ENCODE measurements around the gene NOTCH3.

NOTCH3 gene

DNA sequence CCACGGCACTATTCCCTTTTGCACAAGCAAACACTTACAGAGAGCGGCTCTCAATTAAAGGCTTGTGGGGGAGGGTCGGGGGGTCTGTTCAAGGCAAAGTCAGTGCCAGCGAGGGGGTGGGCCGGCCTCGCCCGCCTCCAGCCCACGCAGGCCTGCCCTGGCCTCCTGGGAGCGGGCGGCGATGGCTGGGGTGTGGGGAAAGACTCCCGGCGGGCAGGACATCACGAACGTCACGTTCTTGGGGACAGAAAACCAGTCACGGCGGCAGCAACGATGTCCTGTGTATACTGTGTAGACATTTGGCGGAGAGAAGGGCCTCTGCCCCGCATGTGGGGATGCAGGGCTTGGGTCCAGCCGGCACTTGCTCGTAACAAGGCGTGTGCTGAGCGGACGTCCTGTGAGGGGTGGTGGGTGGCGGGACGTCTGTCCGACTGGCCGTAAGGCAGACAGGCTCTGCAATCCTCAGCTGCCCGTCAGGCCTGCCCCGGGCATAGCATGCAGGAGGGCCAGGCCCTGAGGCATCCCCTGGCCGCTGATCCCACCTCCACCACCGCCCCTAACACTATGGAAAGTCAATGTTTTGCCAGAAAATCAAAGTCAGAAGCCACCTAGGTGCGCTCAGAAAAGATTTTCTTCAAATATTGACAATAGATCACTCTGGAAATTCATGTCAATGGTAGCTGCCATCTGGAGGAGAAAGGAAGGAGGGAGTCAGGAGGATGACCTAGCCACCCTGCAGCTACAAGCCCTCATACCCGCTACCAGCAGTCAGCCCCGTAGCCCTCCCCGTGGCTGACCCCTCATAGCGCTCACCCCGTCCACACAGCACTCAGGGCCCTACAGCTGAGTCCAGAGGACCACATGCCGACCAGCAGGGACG lies 37.2 kb upstream of the NOTCH3 start:
- Histone ChIP-seq H3K27me3 (ENCODE audit: insufficient read depth, poor library complexity, severe bottlenecking) (no peaks in the 10 kb centered on the region), H3K9me3 (ENCODE audit: severe bottlenecking) (no peaks in the 10 kb centered on the region), H3K27ac (ENCODE audit: poor library complexity, severe bottlenecking) (no peak overlapping the region), H3K36me3 (ENCODE audit: low read depth) (peaks cover 60% of the 10 kb centered on the region), H3K4me3 (ENCODE audit: severe bottlenecking) (no peak overlapping the region), H3K4me1 (ENCODE audit: insufficient read depth, poor library complexity, severe bottlenecking) (peaks cover 4% of the 10 kb centered on the region)
- DNase-seq (ENCODE audit: low spot score) (peak; percentile 57), ATAC-seq (ENCODE audit: low read depth) (no peak)
- TF ChIP-seq, protein P1, sequence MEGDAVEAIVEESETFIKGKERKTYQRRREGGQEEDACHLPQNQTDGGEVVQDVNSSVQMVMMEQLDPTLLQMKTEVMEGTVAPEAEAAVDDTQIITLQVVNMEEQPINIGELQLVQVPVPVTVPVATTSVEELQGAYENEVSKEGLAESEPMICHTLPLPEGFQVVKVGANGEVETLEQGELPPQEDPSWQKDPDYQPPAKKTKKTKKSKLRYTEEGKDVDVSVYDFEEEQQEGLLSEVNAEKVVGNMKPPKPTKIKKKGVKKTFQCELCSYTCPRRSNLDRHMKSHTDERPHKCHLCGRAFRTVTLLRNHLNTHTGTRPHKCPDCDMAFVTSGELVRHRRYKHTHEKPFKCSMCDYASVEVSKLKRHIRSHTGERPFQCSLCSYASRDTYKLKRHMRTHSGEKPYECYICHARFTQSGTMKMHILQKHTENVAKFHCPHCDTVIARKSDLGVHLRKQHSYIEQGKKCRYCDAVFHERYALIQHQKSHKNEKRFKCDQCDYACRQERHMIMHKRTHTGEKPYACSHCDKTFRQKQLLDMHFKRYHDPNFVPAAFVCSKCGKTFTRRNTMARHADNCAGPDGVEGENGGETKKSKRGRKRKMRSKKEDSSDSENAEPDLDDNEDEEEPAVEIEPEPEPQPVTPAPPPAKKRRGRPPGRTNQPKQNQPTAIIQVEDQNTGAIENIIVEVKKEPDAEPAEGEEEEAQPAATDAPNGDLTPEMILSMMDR (IDR thresholded peaks at IDR 0.05; ENCODE audit: poor library complexity, severe bottlenecking) = no peak

DNA sequence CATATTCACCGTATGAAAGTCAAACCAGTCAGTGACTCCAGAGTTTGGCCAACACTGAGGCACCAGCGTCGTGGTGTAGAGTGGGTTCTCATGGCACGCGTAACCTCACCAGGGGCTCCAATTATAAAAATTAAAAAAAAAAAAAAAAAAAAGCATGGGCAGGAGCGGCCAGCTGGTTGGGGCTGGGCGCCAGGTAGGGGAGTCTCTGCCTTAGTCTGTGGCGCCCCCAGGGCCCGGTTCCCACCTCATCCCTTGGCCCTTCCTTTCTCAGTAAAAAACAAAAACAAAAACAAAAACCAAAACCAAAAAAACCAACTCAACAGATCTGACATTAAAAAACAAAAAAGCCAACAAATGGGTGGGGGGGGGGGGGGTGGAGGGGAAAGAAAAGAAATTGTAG lies 36.1 kb upstream of the NOTCH3 start:
- TF ChIP-seq, protein P1 (IDR thresholded peaks at IDR 0.05; ENCODE audit: poor library complexity, severe bottlenecking) = no peak
- H3K4me1 ChIP-seq (ENCODE audit: insufficient read depth, poor library complexity, severe bottlenecking) = peaks cover 4% of the 10 kb centered on the region
- DNase-seq (ENCODE audit: low spot score) = no peak
- H3K4me3 ChIP-seq (ENCODE audit: severe bottlenecking) = no peak overlapping the region
- ATAC-seq (ENCODE audit: low read depth) = no peak
- H3K27me3 ChIP-seq (ENCODE audit: insufficient read depth, poor library complexity, severe bottlenecking) = no peaks in the 10 kb centered on the region
- no peak overlapping the region for H3K27ac ChIP-seq (ENCODE audit: poor library complexity, severe bottlenecking)
- H3K9me3 ChIP-seq (ENCODE audit: severe bottlenecking) = no peaks in the 10 kb centered on the region
- H3K36me3 ChIP-seq (ENCODE audit: low read depth) = peaks cover 52% of the 10 kb centered on the region

DNA sequence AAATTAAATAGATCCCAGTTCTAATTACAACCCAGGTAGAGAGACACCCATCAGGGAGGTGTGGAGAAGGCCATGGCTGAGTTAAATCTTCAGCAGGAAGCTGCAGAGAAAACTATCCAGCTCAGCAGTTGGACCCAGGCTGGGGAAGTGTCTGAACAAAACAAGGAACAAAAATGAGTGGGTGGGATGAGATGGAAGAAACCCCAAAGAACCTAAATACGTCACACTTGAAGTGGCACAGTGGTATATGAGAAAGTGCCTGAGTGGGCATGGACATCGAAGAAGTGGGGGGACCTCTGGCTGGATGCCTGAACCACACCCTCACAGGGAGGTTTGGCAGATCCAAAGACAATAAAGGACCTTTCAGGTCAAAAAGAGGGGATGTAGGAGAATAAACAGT lies 35.0 kb upstream of the NOTCH3 start:
- TF ChIP-seq, protein P1 (IDR thresholded peaks at IDR 0.05; ENCODE audit: poor library complexity, severe bottlenecking) = no peak
- no peak for ATAC-seq (ENCODE audit: low read depth)
- no peak overlapping the region for H3K27ac ChIP-seq (ENCODE audit: poor library complexity, severe bottlenecking)
- H3K36me3 ChIP-seq (ENCODE audit: low read depth) = peaks cover 42% of the 10 kb centered on the region
- H3K4me1 ChIP-seq (ENCODE audit: insufficient read depth, poor library complexity, severe bottlenecking) = peaks cover 4% of the 10 kb centered on the region
- DNase-seq (ENCODE audit: low spot score) = no peak
- H3K4me3 ChIP-seq (ENCODE audit: severe bottlenecking) = no peak overlapping the region
- peaks cover 4% of the 10 kb centered on the region for H3K27me3 ChIP-seq (ENCODE audit: insufficient read depth, poor library complexity, severe bottlenecking)
- no peaks in the 10 kb centered on the region for H3K9me3 ChIP-seq (ENCODE audit: severe bottlenecking)

DNA sequence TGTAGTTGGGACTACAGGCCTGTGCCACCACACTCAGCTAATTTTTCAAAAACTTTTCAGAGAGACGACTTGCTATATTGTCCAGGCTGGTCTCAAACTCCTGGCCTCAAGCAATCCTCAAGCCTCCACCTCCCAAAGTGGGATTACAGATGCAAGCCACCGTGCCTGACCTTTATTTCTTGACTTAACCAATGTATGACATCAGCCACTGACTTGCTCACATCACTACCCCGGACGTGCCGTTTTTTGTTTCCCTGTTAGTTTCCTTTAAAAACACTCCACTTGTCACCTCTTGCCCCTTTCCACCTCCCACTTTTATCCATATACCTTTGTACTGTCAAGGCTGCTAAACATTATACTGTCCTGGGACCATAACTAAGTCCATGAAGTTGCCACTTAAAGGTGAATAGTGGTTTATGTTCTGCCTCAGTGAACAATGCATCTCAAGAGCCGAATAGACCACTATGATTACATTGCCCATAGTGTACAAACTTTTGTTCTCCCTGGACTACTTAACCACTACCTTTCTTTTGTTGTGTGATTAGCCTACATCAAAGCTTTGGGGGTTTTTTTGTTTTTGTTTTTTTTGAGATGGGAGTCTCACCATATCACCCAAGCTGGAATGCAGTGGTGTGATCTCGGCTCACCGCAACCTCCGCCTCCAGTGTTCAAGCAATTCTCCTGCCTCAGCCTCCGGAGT lies 33.8 kb upstream of the NOTCH3 start:
- peak; percentile 3; the same call in 1 of the 3 replicates for ATAC-seq (ENCODE audit: low read depth)
- Histone ChIP-seq H3K4me3 (ENCODE audit: severe bottlenecking) (no peak overlapping the region), H3K36me3 (ENCODE audit: low read depth) (peaks cover 30% of the 10 kb centered on the region), H3K27ac (ENCODE audit: poor library complexity, severe bottlenecking) (peak overlapping the region; percentile 51), H3K27me3 (ENCODE audit: insufficient read depth, poor library complexity, severe bottlenecking) (peaks cover 4% of the 10 kb centered on the region), H3K9me3 (ENCODE audit: severe bottlenecking) (no peaks in the 10 kb centered on the region), H3K4me1 (ENCODE audit: insufficient read depth, poor library complexity, severe bottlenecking) (peaks cover 4% of the 10 kb centered on the region)
- TF ChIP-seq, protein P1 (IDR thresholded peaks at IDR 0.05; ENCODE audit: poor library complexity, severe bottlenecking) = no peak
- DNase-seq (ENCODE audit: low spot score) = no peak
